Mammary epithelial cell (primary cell): ENCODE measurements around the gene WDR88.
"Not testable (repeated sequence)": the region's sequence is repeated elsewhere in the genome, so short reads cannot be mapped to it uniquely, and the experiment has no call there.

Experiments
- CTCF ChIP-seq, 2 donors: IDR thresholded peaks in 1 of 2; conservative IDR thresholded peaks in 1 of 2; 2 replicates each; pipeline ENCODE4 v1.5.1; 2011 to 2012; ENCODE audit warnings: inconsistent platforms in 2 of 2, low read length in 2 of 2, mild to moderate bottlenecking in 2 of 2, control low read depth in 1 of 2, low read depth in 1 of 2; ENCODE audit not compliant: insufficient read depth in 1 of 2; ENCODE audit errors: extremely low read depth in 1 of 2
- EZH2 ChIP-seq: IDR thresholded peaks from 2 replicates; pipeline ENCODE4 v1.6.1; 2012; ENCODE audit warnings: low read length, inconsistent platforms, borderline replicate concordance

GRCh38 chr19:33166037-33166436 is 34.1 kb downstream of the WDR88 start:
- not testable (repeated sequence) for TF ChIP-seq CTCF (conservative IDR thresholded peaks at IDR 0.05 in 1 of 2, IDR thresholded peaks at IDR 0.05 in 1 of 2; ENCODE audit: extremely low read depth in 1 of 2, insufficient read depth in 1 of 2, low read depth in 1 of 2, low read length in 2 of 2); EZH2
